Left ventricle myocardium inferior (tissue), 1 donor: ENCODE measurements around the gene BCL2L14. TPM values are rescaled to one million over a fixed set of nuclear protein-coding genes. Genes with fewer than 3 reads are reported as not detected.

ENCODE experiments used
- DNase-seq: peaks from one replicate; pipeline ENCODE4 v3.0.0-alpha.2; 2020
- H3K27ac ChIP-seq: fragments of 200-600 bp; replicated peaks from 2 replicates; pipeline ENCODE4 v1.8.0; 2021
- H3K27me3 ChIP-seq: fragments of 200-600 bp; 2 replicates; pipeline ENCODE4 v1.8.0; 2021; ENCODE audit warnings: low read depth
- H3K36me3 ChIP-seq: fragments of 200-600 bp; 2 replicates; pipeline ENCODE4 v1.8.0; 2021
- H3K4me1 ChIP-seq: fragments of 200-600 bp; 2 replicates; pipeline ENCODE4 v1.8.0; 2021
- H3K4me3 ChIP-seq: fragments of 200-600 bp; 2 replicates; pipeline ENCODE4 v1.8.0; 2021; ENCODE audit warnings: mild to moderate bottlenecking, moderate library complexity
- H3K9me3 ChIP-seq: fragments of 200-600 bp; replicated peaks from 2 replicates; pipeline ENCODE4 v1.8.0; 2021
- intact Hi-C: fragments of 100-400 bp; cut with micrococcal nuclease; formaldehyde crosslinking; loops from one replicate; pipeline ENCODE4 v1.11.0; 2022
- total RNA-seq: library from RNA; stranded (reverse); fragmentation: NEBNext Ultra II Directional; extraction: Animal tissue kit (Norgen Biotek cat#: 25700); gene quantifications from one replicate; pipeline ENCODE4 v1.2.1, GENCODE V29; 2021
- TF ChIP-seq, protein P1 (sequence below): fragments of 200-600 bp; IDR thresholded peaks from 2 replicates; pipeline ENCODE4 v1.8.0; 2021; ENCODE audit warnings: antibody characterized with exemption, mild to moderate bottlenecking, borderline replicate concordance
- donor health status: DM: no; HTN: yes; CAD: no; lungs with severe emphysema.

Gene BCL2L14
- total RNA-seq, 1 donor from 2014 or later: not detected

DNA sequence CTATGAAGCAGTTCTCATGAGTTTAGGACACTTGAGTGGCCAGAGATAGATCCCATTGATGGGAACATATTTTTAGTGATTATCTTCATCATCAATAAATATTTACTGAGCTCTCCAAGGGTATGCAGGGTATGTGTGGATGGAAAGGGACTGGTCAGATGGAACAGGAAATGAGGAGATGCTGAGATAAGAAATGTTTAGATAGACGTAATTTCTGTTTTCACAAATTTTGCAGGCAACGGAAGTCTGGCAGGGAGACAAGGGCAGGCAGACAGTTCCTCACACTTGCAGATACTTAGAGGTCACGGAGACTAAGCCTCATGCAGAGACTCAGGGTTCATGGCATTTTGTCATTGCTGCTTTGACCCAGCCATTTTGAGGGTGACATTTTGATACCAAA, 24.3 kb downstream of the BCL2L14 start:
- peaks cover 9% of the 10 kb centered on the region for H3K27me3 ChIP-seq
- H3K27ac ChIP-seq: no peak overlapping the region
- intact Hi-C loops: no loop called here
- peaks cover 15% of the 10 kb centered on the region for H3K4me1 ChIP-seq
- no peak for DNase-seq
- no peaks in the 10 kb centered on the region for H3K36me3 ChIP-seq
- H3K9me3 ChIP-seq: no peaks in the 10 kb centered on the region
- TF ChIP-seq, protein P1, sequence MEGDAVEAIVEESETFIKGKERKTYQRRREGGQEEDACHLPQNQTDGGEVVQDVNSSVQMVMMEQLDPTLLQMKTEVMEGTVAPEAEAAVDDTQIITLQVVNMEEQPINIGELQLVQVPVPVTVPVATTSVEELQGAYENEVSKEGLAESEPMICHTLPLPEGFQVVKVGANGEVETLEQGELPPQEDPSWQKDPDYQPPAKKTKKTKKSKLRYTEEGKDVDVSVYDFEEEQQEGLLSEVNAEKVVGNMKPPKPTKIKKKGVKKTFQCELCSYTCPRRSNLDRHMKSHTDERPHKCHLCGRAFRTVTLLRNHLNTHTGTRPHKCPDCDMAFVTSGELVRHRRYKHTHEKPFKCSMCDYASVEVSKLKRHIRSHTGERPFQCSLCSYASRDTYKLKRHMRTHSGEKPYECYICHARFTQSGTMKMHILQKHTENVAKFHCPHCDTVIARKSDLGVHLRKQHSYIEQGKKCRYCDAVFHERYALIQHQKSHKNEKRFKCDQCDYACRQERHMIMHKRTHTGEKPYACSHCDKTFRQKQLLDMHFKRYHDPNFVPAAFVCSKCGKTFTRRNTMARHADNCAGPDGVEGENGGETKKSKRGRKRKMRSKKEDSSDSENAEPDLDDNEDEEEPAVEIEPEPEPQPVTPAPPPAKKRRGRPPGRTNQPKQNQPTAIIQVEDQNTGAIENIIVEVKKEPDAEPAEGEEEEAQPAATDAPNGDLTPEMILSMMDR: no peak
- no peak overlapping the region for H3K4me3 ChIP-seq

DNA sequence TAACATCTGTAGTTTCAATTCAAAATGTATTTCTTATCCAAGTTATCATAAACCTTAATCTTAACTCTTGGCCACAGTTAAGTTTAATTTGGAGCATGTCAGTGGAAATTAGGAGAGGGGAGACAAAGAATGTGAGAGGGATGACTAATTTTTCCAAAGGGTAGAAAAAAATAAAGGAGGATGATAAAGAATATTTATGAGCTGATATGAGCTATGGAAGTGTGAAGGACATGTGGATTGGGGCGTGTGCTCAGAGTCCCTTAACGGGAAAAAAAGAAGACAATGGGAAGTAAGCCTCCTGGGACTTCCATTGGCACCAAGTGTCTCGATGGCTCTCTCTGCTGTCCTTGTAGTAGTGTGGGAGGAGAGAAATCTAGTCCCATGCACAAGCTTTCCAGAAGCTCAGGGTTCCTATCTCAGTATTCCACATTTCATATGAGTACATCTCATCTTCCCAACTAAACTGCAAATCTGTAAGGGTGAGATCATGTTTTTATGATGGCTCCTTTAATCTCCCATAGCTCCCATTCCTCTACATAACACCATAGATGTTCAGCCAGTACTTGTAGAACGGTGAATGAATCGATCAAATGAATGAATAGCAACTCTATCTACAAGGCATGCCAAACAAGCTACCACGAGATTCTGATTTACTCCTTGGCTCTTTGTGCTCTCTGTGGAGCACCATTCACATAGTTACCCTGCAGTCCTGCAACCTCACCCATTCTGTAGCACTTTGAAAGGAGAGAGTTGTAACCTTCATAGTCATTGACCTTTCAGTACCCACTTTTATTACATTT, 27.4 kb downstream of the BCL2L14 start:
- intact Hi-C loops: no loop called here
- TF ChIP-seq, protein P1: no peak
- no peaks in the 10 kb centered on the region for H3K9me3 ChIP-seq
- no peak for DNase-seq
- no peaks in the 10 kb centered on the region for H3K27me3 ChIP-seq
- no peak overlapping the region for H3K4me3 ChIP-seq
- no peaks in the 10 kb centered on the region for H3K36me3 ChIP-seq
- no peak overlapping the region for H3K27ac ChIP-seq
- peaks cover 11% of the 10 kb centered on the region for H3K4me1 ChIP-seq

DNA sequence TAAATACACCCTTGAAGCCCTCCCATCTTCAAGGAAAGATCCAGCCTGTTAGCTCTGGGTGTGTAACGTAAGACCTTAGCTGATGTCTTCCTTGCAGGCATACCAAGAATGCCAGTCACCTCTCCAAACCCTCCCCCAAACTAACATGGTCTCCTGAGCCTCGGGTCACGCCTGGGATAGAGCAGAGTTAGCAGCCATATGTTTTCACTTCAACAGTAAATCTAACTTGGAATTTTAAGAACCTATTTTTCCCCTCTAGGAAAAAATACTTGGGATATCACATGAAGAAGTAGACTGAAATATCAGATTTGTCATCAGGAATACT, 27.9 kb downstream of the BCL2L14 start:
- H3K4me3 ChIP-seq: no peak overlapping the region
- no peaks in the 10 kb centered on the region for H3K27me3 ChIP-seq
- intact Hi-C loops: no loop called here
- H3K4me1 ChIP-seq: peaks cover 11% of the 10 kb centered on the region
- TF ChIP-seq, protein P1: no peak
- H3K36me3 ChIP-seq: no peaks in the 10 kb centered on the region
- DNase-seq: no peak
- no peaks in the 10 kb centered on the region for H3K9me3 ChIP-seq
- no peak overlapping the region for H3K27ac ChIP-seq

DNA sequence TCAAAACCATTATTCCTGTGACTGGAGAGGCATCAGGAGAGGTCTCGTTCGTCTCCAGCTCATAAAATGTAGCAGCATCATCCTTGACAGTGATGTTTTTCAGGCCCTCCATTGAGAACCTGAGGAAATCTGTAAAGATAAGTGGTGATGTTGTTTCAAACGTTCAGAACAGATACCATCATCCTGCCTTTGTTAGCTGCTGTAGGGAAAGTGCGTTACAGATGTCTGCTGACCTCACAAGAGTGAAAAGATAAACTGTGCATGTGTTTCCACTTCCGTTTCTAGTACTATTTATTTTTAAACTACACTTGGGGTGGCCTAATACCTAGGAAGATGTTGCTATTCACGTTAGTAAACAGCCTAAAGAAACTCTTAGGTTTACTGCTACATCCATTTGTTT, 28.4 kb downstream of the BCL2L14 start:
- Histone ChIP-seq H3K4me3 (no peak overlapping the region), H3K9me3 (peaks cover 1% of the 10 kb centered on the region), H3K4me1 (peaks cover 11% of the 10 kb centered on the region), H3K27ac (no peak overlapping the region), H3K36me3 (peaks cover 4% of the 10 kb centered on the region), H3K27me3 (no peaks in the 10 kb centered on the region)
- TF ChIP-seq, protein P1: no peak
- DNase-seq: no peak
- intact Hi-C loops: no loop called here

DNA sequence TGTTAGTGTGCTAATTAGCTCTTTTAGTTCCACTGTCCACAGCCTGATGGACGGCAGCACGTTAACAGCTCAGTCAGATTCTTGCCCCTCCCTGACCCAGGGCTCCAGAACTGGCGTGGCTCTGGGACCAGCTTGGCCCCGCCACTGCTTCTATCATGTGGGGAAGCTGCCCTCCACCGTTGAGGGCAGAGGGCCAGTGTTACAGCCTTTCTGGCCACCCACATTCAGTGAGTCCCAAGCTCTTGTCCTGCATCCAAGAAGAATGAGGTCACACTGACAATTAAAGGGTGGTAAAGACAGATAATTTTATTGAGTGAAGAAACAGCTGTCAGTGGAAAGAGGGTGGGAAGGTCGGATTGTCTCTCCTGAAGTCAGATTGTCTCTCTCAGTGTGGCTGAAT, 36.9 kb downstream of the BCL2L14 start:
- Histone ChIP-seq H3K4me3 (no peak overlapping the region), H3K27ac (no peak overlapping the region), H3K27me3 (no peaks in the 10 kb centered on the region), H3K4me1 (no peaks in the 10 kb centered on the region), H3K36me3 (peaks cover 12% of the 10 kb centered on the region), H3K9me3 (peaks cover 35% of the 10 kb centered on the region)
- TF ChIP-seq, protein P1: no peak
- DNase-seq: no peak
- intact Hi-C loops: no loop called here
